Measurements from ENCODE around the gene NUDT16L1. TPM values are rescaled to one million over a fixed set of nuclear protein-coding genes. Genes with fewer than 3 reads are reported as not detected.

The NUDT16L1 gene
- total RNA-seq, 1 experiment from 2014 or later: 50.5 TPM

- Histone ChIP-seq H3K36me3 (replicated peaks; ENCODE audit: control insufficient read depth, insufficient read depth, low read length) (peaks cover 9% of the 10 kb centered on the region), H3K27me3 (ENCODE audit: control insufficient read depth, insufficient read depth, low read length) (no peaks in the 10 kb centered on the region), H3K4me3 (ENCODE audit: insufficient read depth, low read depth, low read length) (no peak overlapping the region)
- DNase-seq: peak; percentile 67
Measured at GRCh38 chr16:4656695-4657686, 36.4 kb upstream of the NUDT16L1 start.

- DNase-seq: no peak
- Histone ChIP-seq H3K27me3 (ENCODE audit: control insufficient read depth, insufficient read depth, low read length) (no peaks in the 10 kb centered on the region), H3K36me3 (replicated peaks; ENCODE audit: control insufficient read depth, insufficient read depth, low read length) (peaks cover 6% of the 10 kb centered on the region), H3K4me3 (ENCODE audit: insufficient read depth, low read depth, low read length) (no peak overlapping the region)
Measured at GRCh38 chr16:4659363-4660353, 33.7 kb upstream of the NUDT16L1 start.

GRCh38 chr16:4660454-4661007 lies 32.8 kb upstream of the NUDT16L1 start:
- no peak for DNase-seq
- H3K27me3 ChIP-seq (ENCODE audit: control insufficient read depth, insufficient read depth, low read length): no peaks in the 10 kb centered on the region
- peaks cover 4% of the 10 kb centered on the region for H3K36me3 ChIP-seq (replicated peaks; ENCODE audit: control insufficient read depth, insufficient read depth, low read length)
- H3K4me3 ChIP-seq (ENCODE audit: insufficient read depth, low read depth, low read length): no peak overlapping the region

- peaks cover 7% of the 10 kb centered on the region for H3K36me3 ChIP-seq (replicated peaks; ENCODE audit: control insufficient read depth, insufficient read depth, low read length)
- H3K4me3 ChIP-seq (ENCODE audit: insufficient read depth, low read depth, low read length): no peak overlapping the region
- DNase-seq: no peak
- no peaks in the 10 kb centered on the region for H3K27me3 ChIP-seq (ENCODE audit: control insufficient read depth, insufficient read depth, low read length)
Measured at GRCh38 chr16:4661661-4662060, 31.7 kb upstream of the NUDT16L1 start.

GRCh38 chr16:4663465-4663776 lies 29.9 kb upstream of the NUDT16L1 start:
- DNase-seq: no peak
- H3K27me3 ChIP-seq (ENCODE audit: control insufficient read depth, insufficient read depth, low read length): no peaks in the 10 kb centered on the region

GRCh38 chr16:4663777-4664465 lies 29.4 kb upstream of the NUDT16L1 start:
- peaks cover 15% of the 10 kb centered on the region for H3K36me3 ChIP-seq (replicated peaks; ENCODE audit: control insufficient read depth, insufficient read depth, low read length)

More at GRCh38 chr16:4663465-4663776, 29.9 kb upstream of the NUDT16L1 start:
- Histone ChIP-seq H3K36me3 (replicated peaks; ENCODE audit: control insufficient read depth, insufficient read depth, low read length) (peaks cover 10% of the 10 kb centered on the region), H3K4me3 (ENCODE audit: insufficient read depth, low read depth, low read length) (no peak overlapping the region)

GRCh38 chr16:4664538-4665418 lies 28.6 kb upstream of the NUDT16L1 start:
- H3K36me3 ChIP-seq (replicated peaks; ENCODE audit: control insufficient read depth, insufficient read depth, low read length): peaks cover 20% of the 10 kb centered on the region
- no peak for DNase-seq
- H3K4me3 ChIP-seq (ENCODE audit: insufficient read depth, low read depth, low read length): no peak overlapping the region
- no peaks in the 10 kb centered on the region for H3K27me3 ChIP-seq (ENCODE audit: control insufficient read depth, insufficient read depth, low read length)

More at GRCh38 chr16:4663777-4664465, 29.4 kb upstream of the NUDT16L1 start:
- H3K27me3 ChIP-seq (ENCODE audit: control insufficient read depth, insufficient read depth, low read length): no peaks in the 10 kb centered on the region
- no peak for DNase-seq
- H3K4me3 ChIP-seq (ENCODE audit: insufficient read depth, low read depth, low read length): no peak overlapping the region

GRCh38 chr16:4666537-4667202 lies 26.7 kb upstream of the NUDT16L1 start:
- Histone ChIP-seq H3K36me3 (replicated peaks; ENCODE audit: control insufficient read depth, insufficient read depth, low read length) (peaks cover 17% of the 10 kb centered on the region), H3K4me3 (ENCODE audit: insufficient read depth, low read depth, low read length) (no peak overlapping the region)
- DNase-seq: no peak

GRCh38 chr16:4667203-4667963 lies 26.0 kb upstream of the NUDT16L1 start:
- no peak overlapping the region for H3K4me3 ChIP-seq (ENCODE audit: insufficient read depth, low read depth, low read length)
- no peaks in the 10 kb centered on the region for H3K27me3 ChIP-seq (ENCODE audit: control insufficient read depth, insufficient read depth, low read length)
- peaks cover 17% of the 10 kb centered on the region for H3K36me3 ChIP-seq (replicated peaks; ENCODE audit: control insufficient read depth, insufficient read depth, low read length)
- no peak for DNase-seq

More at GRCh38 chr16:4666537-4667202, 26.7 kb upstream of the NUDT16L1 start:
- no peaks in the 10 kb centered on the region for H3K27me3 ChIP-seq (ENCODE audit: control insufficient read depth, insufficient read depth, low read length)

GRCh38 chr16:4668313-4668960 lies 24.9 kb upstream of the NUDT16L1 start:
- Histone ChIP-seq H3K36me3 (replicated peaks; ENCODE audit: control insufficient read depth, insufficient read depth, low read length) (peaks cover 17% of the 10 kb centered on the region), H3K4me3 (ENCODE audit: insufficient read depth, low read depth, low read length) (no peak overlapping the region), H3K27me3 (ENCODE audit: control insufficient read depth, insufficient read depth, low read length) (no peaks in the 10 kb centered on the region)
- no peak for DNase-seq

- DNase-seq: no peak
- H3K4me3 ChIP-seq (ENCODE audit: insufficient read depth, low read depth, low read length): no peak overlapping the region
- H3K36me3 ChIP-seq (replicated peaks; ENCODE audit: control insufficient read depth, insufficient read depth, low read length): peaks cover 10% of the 10 kb centered on the region
- no peaks in the 10 kb centered on the region for H3K27me3 ChIP-seq (ENCODE audit: control insufficient read depth, insufficient read depth, low read length)
Measured at GRCh38 chr16:4673387-4674046, 19.8 kb upstream of the NUDT16L1 start.
